ENCODE results near the gene NCOA4.

NCOA4 gene

GRCh38 chr10:46005383-46005782 lies 25.0 kb downstream of the NCOA4 start:
- H3K9me3 ChIP-seq (ENCODE audit: control insufficient read depth, insufficient read depth, low read depth, low read length): no peaks in the 10 kb centered on the region
- H3K4me3 ChIP-seq (ENCODE audit: low read depth, low read length): no peak overlapping the region
- POLR2A ChIA-PET: interaction anchor here (1.4 kb wide), 1 partner anchor 23 kb away, joined by 3 read pairs; no protein-coding TSS in a partner anchor
- TF ChIP-seq ZNF140 (tag by site-specific recombination; IDR thresholded peaks at IDR 0.05) (no peak), ZNF174 (tag by site-specific recombination; IDR thresholded peaks at IDR 0.05) (no peak), ZNF843 (tag by site-specific recombination; IDR thresholded peaks at IDR 0.05) (no peak), ZNF510 (tag by site-specific recombination; IDR thresholded peaks at IDR 0.05; ENCODE audit: insufficient replicate concordance) (no peak), ZNF391 (tag by site-specific recombination; IDR thresholded peaks at IDR 0.05; ENCODE audit: borderline replicate concordance, low read depth) (no peak)
- CTCF ChIA-PET: interaction anchor here (1.2 to 1.4 kb wide), 2 partner anchors 11 to 23 kb away, joined by 3 to 7 read pairs; no protein-coding TSS in a partner anchor
- H3K27ac ChIP-seq (ENCODE audit: extremely low read depth, low read depth, low read length): no peak overlapping the region
- peaks cover 52 to 99% of the 10 kb centered on the region in 2 experiments for H3K36me3 ChIP-seq (ENCODE audit: control insufficient read depth in 2 of 2, insufficient read depth in 1 of 2, low read length in 2 of 2)
- no peaks in the 10 kb centered on the region for H3K4me1 ChIP-seq (ENCODE audit: control insufficient read depth, insufficient read depth, low read length)

- TF ChIP-seq ZNF514 (tag by site-specific recombination; IDR thresholded peaks at IDR 0.05): no peak
- TF ChIP-seq ZNF521 (tag by site-specific recombination; IDR thresholded peaks at IDR 0.05): no peak
- TF ChIP-seq ZNF785 (tag by site-specific recombination; IDR thresholded peaks at IDR 0.05): no peak
- no peak for TF ChIP-seq ZNF654 (tag by site-specific recombination; IDR thresholded peaks at IDR 0.05; ENCODE audit: low read depth)
- TF ChIP-seq ZNF776 (tag by site-specific recombination; IDR thresholded peaks at IDR 0.05; ENCODE audit: borderline replicate concordance): no peak
- no peak for TF ChIP-seq ZBTB7A (tag by site-specific recombination; IDR thresholded peaks at IDR 0.05; ENCODE audit: low read depth)
- no peak for TF ChIP-seq ZNF112 (tag by site-specific recombination; IDR thresholded peaks at IDR 0.05)
- TF ChIP-seq PRDM10 (tag by site-specific recombination; IDR thresholded peaks at IDR 0.05): no peak
- TF ChIP-seq ZNF571 (tag by site-specific recombination; IDR thresholded peaks at IDR 0.05): no peak
- TF ChIP-seq ZNF623 (tag by site-specific recombination; IDR thresholded peaks at IDR 0.05): no peak
- no peak for TF ChIP-seq KLF17 (tag by site-specific recombination; IDR thresholded peaks at IDR 0.05)
- no peak for TF ChIP-seq ZNF169 (tag by site-specific recombination; IDR thresholded peaks at IDR 0.05)
- no peak for TF ChIP-seq ZSCAN30 (tag by site-specific recombination; IDR thresholded peaks at IDR 0.05)
- no peak for TF ChIP-seq ZNF621 (tag by site-specific recombination; IDR thresholded peaks at IDR 0.05)
- CTCF ChIA-PET: interaction anchor here (1.2 to 1.4 kb wide), 2 partner anchors 11 to 24 kb away, joined by 3 to 7 read pairs; no protein-coding TSS in a partner anchor
- no peak overlapping the region for H3K27ac ChIP-seq (ENCODE audit: extremely low read depth, low read depth, low read length)
- POLR2A ChIA-PET: interaction anchor here (1.4 kb wide), 1 partner anchor 24 kb away, joined by 3 read pairs; no protein-coding TSS in a partner anchor
- no peak overlapping the region for H3K4me3 ChIP-seq (ENCODE audit: low read depth, low read length)
- no peaks in the 10 kb centered on the region for H3K4me1 ChIP-seq (ENCODE audit: control insufficient read depth, insufficient read depth, low read length)
- H3K9me3 ChIP-seq (ENCODE audit: control insufficient read depth, insufficient read depth, low read depth, low read length): no peaks in the 10 kb centered on the region
- H3K36me3 ChIP-seq (ENCODE audit: control insufficient read depth in 2 of 2, insufficient read depth in 1 of 2, low read length in 2 of 2): peaks cover 51 to 97% of the 10 kb centered on the region in 2 experiments
Measured at GRCh38 chr10:46004963-46005362, 25.5 kb downstream of the NCOA4 start.
